GM20000 (cell line): ENCODE data around the gene KLLN.
A peak's percentile ranks its signal among the peaks of the same experiment; 100 is the strongest.

Experiments used
- DNase-seq: peaks from one replicate; pipeline ENCODE4 v3.0.0; 2012; ENCODE audit warnings: low spot score
- TF ChIP-seq, protein P1 (sequence below): IDR thresholded peaks from 2 replicates; pipeline ENCODE4 v1.5.1; 2012; ENCODE audit warnings: mild to moderate bottlenecking, control low read depth; ENCODE audit errors: extremely low read depth, missing control alignments

KLLN gene

DNA sequence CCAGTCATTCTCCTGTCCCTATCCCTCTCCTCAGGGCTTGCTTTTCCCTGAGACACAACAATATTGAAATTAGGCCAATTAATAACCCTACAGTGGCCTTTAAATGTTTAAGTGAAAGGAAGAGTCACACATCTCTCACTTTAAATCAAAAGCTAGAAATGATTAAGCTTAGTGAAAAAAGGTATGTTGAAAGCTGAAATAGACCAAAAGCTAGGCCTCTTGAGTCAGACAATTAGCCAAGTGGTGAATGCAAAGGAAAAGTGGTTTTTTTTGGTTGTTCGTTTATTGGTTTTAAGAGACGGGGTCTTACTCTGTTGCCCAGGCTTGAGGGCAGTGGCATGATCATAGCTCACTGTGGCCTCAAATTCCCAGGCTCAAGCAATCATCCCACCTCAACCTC is 35.7 kb downstream of the KLLN start:
- TF ChIP-seq, protein P1, sequence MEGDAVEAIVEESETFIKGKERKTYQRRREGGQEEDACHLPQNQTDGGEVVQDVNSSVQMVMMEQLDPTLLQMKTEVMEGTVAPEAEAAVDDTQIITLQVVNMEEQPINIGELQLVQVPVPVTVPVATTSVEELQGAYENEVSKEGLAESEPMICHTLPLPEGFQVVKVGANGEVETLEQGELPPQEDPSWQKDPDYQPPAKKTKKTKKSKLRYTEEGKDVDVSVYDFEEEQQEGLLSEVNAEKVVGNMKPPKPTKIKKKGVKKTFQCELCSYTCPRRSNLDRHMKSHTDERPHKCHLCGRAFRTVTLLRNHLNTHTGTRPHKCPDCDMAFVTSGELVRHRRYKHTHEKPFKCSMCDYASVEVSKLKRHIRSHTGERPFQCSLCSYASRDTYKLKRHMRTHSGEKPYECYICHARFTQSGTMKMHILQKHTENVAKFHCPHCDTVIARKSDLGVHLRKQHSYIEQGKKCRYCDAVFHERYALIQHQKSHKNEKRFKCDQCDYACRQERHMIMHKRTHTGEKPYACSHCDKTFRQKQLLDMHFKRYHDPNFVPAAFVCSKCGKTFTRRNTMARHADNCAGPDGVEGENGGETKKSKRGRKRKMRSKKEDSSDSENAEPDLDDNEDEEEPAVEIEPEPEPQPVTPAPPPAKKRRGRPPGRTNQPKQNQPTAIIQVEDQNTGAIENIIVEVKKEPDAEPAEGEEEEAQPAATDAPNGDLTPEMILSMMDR: no peak
- DNase-seq: no peak

DNA sequence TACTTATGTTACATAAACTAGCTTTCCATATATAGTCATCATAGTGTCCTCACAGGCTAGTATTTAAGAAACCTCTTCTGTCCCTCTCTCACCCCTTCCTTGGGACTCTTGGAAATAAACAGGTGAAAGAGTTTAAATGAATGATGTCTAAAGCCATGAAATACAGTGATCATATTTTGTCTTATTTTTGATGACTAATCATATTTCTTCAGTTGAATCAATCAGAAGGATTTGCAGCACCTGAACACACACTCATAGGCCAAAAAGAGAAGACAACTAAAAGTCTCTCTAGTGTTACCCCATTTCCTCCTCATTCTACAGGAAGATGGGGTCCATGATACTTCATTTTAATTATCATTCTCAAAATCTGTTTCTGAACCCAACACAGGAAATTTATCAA is 36.7 kb downstream of the KLLN start:
- TF ChIP-seq, protein P1: no peak

DNA sequence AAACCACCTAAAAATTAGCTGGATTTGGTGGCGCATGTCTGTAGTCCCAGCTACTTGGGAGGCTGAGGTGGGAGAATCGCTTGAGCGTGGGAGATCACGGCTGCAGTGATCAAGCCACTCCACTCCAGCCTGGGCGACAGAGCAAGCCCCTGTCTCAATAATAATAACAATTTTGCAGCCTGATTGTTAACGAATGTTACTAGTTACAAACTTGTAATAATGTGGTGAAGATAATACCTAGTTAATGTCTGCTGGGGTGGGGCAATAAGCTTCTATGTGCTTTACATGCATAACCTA is 44.1 kb downstream of the KLLN start:
- TF ChIP-seq, protein P1: no peak

More for the DNA sequence above, 36.7 kb downstream of the KLLN start:
- DNase-seq: no peak

DNA sequence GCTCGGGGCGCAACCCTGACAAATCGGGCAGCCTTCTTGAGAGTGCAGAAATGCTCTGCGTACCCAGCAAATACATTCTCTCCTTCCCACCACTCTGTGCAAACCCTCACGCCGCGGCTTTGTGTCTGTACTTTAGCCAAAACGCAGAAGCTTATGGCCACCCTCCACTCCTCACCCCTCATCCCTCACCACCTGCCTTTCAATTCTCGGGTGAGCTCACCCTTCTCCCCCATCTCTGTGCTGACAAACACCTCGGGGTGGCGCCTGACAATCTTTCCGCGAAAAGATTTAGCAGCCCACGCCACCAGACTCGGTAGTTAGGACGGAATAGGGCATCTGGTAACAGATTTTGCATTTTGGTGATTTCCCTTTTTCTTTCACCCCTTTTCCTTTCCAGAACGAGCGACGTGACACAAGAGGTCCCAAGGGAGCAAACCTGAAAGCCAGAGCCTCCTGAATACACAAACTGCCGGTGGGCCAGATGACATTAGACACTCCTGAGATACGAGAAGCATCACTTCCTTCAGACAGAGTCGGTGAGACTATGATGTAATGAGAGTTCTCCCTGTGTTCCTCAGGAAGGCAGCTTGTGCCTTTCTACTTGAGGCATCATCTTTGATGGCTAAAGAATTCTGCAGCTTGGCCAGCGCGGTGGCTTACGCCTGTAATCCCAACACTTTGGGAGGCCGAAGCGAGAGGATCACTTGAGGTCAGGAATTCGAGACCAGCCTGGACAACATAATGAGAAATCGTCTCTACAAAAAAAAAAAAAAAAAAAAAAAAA is 44.6 kb downstream of the KLLN start:
- TF ChIP-seq, protein P1: no peak
- DNase-seq: peak; percentile 54

More for the DNA sequence above, 44.1 kb downstream of the KLLN start:
- DNase-seq: no peak

- DNase-seq: peak; percentile 80
- TF ChIP-seq, protein P1: peak; percentile 34
Observed at GRCh38 chr10:87817609-87818504, 45.5 kb downstream of the KLLN start, which contains the start of gene ATAD1. TSS of gene ATAD1 (minus strand) at chr10:87818226. CDS start at chr10:87814599, 3,627 bp downstream.

- TF ChIP-seq, protein P1: no peak
- DNase-seq: no peak
Observed at GRCh38 chr10:87816898-87817608, 46.3 kb downstream of the KLLN start.
